Activated naive CD4-positive, alpha-beta T cell treated with anti-CD3 and anti-CD28 coated beads, Interleukin-2, amount 50 U/mL, for 24 hours (primary cell): ENCODE data around the gene CDH24.

Experiments used
- H3K27ac Mint-ChIP-seq: one replicate; pipeline ENCODE4 v1.8.0; 2021; ENCODE audit warnings: mild to moderate bottlenecking, mixed read lengths
- H3K27me3 Mint-ChIP-seq: one replicate; pipeline ENCODE4 v1.8.0; 2021; ENCODE audit warnings: mixed read lengths
- H3K36me3 Mint-ChIP-seq: one replicate; pipeline ENCODE4 v1.8.0; 2021; ENCODE audit warnings: mixed read lengths
- H3K4me1 Mint-ChIP-seq: one replicate; pipeline ENCODE4 v1.8.0; 2021; ENCODE audit warnings: mixed read lengths
- H3K4me3 Mint-ChIP-seq: one replicate; pipeline ENCODE4 v1.8.0; 2021; ENCODE audit warnings: mild to moderate bottlenecking, mixed read lengths
- H3K9me3 Mint-ChIP-seq: one replicate; pipeline ENCODE4 v1.8.0; 2021; ENCODE audit warnings: mixed read lengths

CDH24 gene

DNA sequence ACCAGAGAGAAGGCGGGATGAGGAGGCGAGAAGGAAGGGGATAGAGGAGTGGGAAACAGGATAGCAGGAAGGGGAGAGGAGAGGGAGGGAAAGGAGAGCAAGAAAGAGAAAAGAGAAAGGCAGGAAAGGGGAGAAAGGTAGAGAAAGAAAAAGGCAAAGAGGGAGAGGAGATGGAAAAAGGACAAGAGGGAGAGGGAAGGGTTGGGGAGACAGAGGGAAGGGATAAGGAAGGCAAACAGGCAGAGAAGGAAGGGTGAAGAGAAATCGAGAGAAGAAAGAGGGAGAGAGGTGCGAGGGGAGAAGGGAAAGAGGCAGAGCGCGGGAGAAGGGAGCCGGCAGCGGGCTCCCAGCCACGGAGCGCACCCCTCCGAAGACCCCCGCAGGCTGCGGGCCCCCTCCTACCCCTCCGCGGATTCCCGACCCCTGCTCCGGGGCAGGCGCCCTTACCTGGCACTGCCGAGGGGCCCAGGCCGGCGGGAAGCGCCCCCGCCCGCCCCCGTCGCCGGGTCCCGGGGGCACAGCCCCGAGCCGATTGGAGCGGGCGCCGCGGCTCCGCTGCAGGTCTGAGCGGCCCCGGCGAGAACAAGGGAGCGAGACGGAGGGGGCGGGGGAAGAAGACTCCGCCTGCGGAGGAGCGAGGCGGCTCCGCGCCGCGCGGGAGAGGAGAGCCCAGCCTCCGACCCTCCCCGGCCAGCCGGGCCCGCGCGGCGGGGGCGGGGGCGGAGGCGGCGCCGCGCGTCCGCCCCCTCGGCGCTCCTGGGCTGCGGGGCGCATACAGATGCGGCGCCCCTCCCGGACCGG, at the start of gene CDH24:
CDH24 (minus strand) TSS at position 565 of the 801 bp plus-strand sequence. CDS start 1,787 bp downstream, outside the sequence.
- H3K27ac Mint-ChIP-seq, result peak within 1 kb of the TSS; percentile 71
- peak within 1 kb of the TSS; percentile 87 for H3K4me3 Mint-ChIP-seq
- peaks cover 18% of the 10 kb centered on the region for H3K4me1 Mint-ChIP-seq
- H3K36me3 Mint-ChIP-seq, result peaks cover 8% of the 10 kb centered on the region
- H3K27me3 Mint-ChIP-seq, result no peaks in the 10 kb centered on the region
- no peaks in the 10 kb centered on the region for H3K9me3 Mint-ChIP-seq

GRCh38 chr14:23106747-23107045, 49.4 kb upstream of the CDH24 start:
- H3K27me3 Mint-ChIP-seq, result no peaks in the 10 kb centered on the region
- no peak overlapping the region for H3K27ac Mint-ChIP-seq
- H3K4me3 Mint-ChIP-seq, result no peak overlapping the region
- H3K9me3 Mint-ChIP-seq, result no peaks in the 10 kb centered on the region
- H3K4me1 Mint-ChIP-seq, result no peaks in the 10 kb centered on the region
- no peaks in the 10 kb centered on the region for H3K36me3 Mint-ChIP-seq

- Mint-ChIP-seq H3K27ac (no peak overlapping the region), H3K36me3 (no peaks in the 10 kb centered on the region), H3K27me3 (no peaks in the 10 kb centered on the region), H3K9me3 (no peaks in the 10 kb centered on the region), H3K4me3 (no peak overlapping the region), H3K4me1 (no peaks in the 10 kb centered on the region)
These were observed 48.1 kb upstream of the CDH24 start for GRCh38 chr14:23105348-23105824.

DNA sequence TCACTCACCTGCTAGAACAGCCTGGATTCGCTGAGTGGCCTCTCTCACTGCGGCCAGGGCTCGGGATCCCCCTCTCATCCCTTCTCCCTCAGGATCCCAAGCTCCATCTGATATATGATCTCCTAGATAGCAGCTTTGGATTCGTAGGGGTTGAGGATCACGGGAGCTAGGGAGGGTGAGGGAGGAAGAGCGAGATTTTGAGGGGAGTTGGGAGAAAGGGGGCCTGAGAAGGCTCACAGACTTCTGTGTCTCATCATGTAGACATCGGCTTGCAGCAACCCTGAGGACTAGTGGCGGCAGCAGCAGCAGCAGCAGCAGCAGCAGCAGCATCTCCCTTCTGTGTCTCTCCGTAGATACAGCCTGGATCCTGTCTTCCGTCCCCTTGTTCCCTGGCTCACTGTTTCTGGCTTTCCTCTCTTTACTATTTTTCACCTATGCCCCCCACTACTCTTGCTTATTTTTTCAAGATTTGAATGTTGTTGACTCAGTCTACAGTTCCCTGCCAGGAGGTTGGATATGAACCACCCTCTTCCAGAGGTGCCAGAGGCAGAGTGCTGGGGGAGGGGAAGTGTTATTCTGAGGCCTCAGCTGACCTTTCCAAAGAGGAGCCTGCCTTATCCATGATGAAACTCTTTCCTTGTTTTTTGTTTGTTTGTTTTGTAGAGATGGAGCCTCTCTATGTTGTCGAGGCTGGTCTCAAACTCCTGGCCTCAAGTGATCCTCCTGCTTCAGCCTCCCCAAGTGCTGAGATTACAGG, 47.4 kb upstream of the CDH24 start, which contains the start of gene CIROP:
CIROP (minus strand) TSS at position 399 of the 757 bp plus-strand sequence; CDS start at position 330, 69 bp downstream.
- Mint-ChIP-seq H3K4me1 (peaks cover 1% of the 10 kb centered on the region), H3K9me3 (no peaks in the 10 kb centered on the region), H3K27me3 (no peaks in the 10 kb centered on the region), H3K4me3 (no peak within 1 kb of the TSS), H3K36me3 (no peaks in the 10 kb centered on the region), H3K27ac (no peak within 1 kb of the TSS)

GRCh38 chr14:23104070-23104590, 46.8 kb upstream of the CDH24 start:
- H3K4me3 Mint-ChIP-seq, result no peak overlapping the region
- peaks cover 2% of the 10 kb centered on the region for H3K36me3 Mint-ChIP-seq
- H3K27ac Mint-ChIP-seq, result no peak overlapping the region
- peaks cover 7% of the 10 kb centered on the region for H3K4me1 Mint-ChIP-seq
- H3K27me3 Mint-ChIP-seq, result no peaks in the 10 kb centered on the region
- H3K9me3 Mint-ChIP-seq, result no peaks in the 10 kb centered on the region

- Mint-ChIP-seq H3K9me3 (no peaks in the 10 kb centered on the region), H3K36me3 (peaks cover 2% of the 10 kb centered on the region), H3K4me1 (peaks cover 8% of the 10 kb centered on the region), H3K4me3 (no peak overlapping the region), H3K27ac (no peak overlapping the region), H3K27me3 (no peaks in the 10 kb centered on the region)
These were observed 46.3 kb upstream of the CDH24 start for GRCh38 chr14:23103581-23103980.

- no peaks in the 10 kb centered on the region for H3K9me3 Mint-ChIP-seq
- peaks cover 10% of the 10 kb centered on the region for H3K4me1 Mint-ChIP-seq
- H3K4me3 Mint-ChIP-seq, result no peak overlapping the region
- H3K36me3 Mint-ChIP-seq, result peaks cover 2% of the 10 kb centered on the region
- no peak overlapping the region for H3K27ac Mint-ChIP-seq
- no peaks in the 10 kb centered on the region for H3K27me3 Mint-ChIP-seq
These were observed 45.5 kb upstream of the CDH24 start for GRCh38 chr14:23102801-23103200.

GRCh38 chr14:23101986-23102625, 44.8 kb upstream of the CDH24 start:
- Mint-ChIP-seq H3K36me3 (peaks cover 6% of the 10 kb centered on the region), H3K9me3 (no peaks in the 10 kb centered on the region), H3K27me3 (no peaks in the 10 kb centered on the region), H3K4me3 (no peak overlapping the region), H3K4me1 (peaks cover 17% of the 10 kb centered on the region), H3K27ac (no peak overlapping the region)

GRCh38 chr14:23101213-23101970, 44.1 kb upstream of the CDH24 start:
- peaks cover 8% of the 10 kb centered on the region for H3K36me3 Mint-ChIP-seq
- H3K27ac Mint-ChIP-seq, result no peak overlapping the region
- H3K9me3 Mint-ChIP-seq, result no peaks in the 10 kb centered on the region
- H3K27me3 Mint-ChIP-seq, result no peaks in the 10 kb centered on the region
- no peak overlapping the region for H3K4me3 Mint-ChIP-seq
- peaks cover 25% of the 10 kb centered on the region for H3K4me1 Mint-ChIP-seq

DNA sequence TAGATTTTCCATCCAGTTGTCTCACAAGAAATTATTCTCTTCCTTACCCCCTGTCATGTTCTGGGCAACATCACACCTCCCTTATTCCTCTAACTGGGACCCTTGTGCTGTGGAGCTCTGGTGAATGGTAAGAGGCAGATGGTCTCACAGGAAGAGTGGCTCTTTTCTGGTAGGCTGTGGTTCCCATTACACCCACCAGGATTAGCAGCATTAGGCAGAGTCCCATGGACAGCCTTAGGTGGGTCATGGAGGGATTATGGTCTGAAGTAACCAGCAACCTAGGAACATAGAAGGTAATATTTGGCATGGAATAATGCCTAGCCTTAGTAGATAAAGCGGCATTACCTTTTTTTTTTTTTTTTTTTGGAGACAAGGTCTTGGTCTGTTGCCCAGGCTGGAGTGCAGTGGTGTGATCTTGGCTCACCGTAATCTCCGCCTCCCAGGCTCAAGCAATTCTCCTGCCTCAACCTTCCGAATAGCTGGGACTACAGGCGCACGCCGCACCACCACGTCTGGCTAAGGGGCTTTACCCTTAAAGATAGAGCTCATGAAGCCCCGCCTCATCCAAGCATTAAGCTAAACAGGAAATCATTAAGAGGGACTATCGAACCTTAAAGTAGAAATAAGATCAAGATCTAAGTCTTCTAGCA, 42.0 kb upstream of the CDH24 start:
- no peaks in the 10 kb centered on the region for H3K9me3 Mint-ChIP-seq
- H3K36me3 Mint-ChIP-seq, result peaks cover 8% of the 10 kb centered on the region
- H3K27ac Mint-ChIP-seq, result no peak overlapping the region
- no peak overlapping the region for H3K4me3 Mint-ChIP-seq
- no peaks in the 10 kb centered on the region for H3K27me3 Mint-ChIP-seq
- peaks cover 25% of the 10 kb centered on the region for H3K4me1 Mint-ChIP-seq

- H3K27ac Mint-ChIP-seq, result peak overlapping the region; percentile 44
- H3K9me3 Mint-ChIP-seq, result no peaks in the 10 kb centered on the region
- no peaks in the 10 kb centered on the region for H3K27me3 Mint-ChIP-seq
- H3K4me1 Mint-ChIP-seq, result peaks cover 34% of the 10 kb centered on the region
- H3K4me3 Mint-ChIP-seq, result no peak overlapping the region
- H3K36me3 Mint-ChIP-seq, result peaks cover 8% of the 10 kb centered on the region
These were observed 40.5 kb upstream of the CDH24 start for GRCh38 chr14:23097786-23098185.

DNA sequence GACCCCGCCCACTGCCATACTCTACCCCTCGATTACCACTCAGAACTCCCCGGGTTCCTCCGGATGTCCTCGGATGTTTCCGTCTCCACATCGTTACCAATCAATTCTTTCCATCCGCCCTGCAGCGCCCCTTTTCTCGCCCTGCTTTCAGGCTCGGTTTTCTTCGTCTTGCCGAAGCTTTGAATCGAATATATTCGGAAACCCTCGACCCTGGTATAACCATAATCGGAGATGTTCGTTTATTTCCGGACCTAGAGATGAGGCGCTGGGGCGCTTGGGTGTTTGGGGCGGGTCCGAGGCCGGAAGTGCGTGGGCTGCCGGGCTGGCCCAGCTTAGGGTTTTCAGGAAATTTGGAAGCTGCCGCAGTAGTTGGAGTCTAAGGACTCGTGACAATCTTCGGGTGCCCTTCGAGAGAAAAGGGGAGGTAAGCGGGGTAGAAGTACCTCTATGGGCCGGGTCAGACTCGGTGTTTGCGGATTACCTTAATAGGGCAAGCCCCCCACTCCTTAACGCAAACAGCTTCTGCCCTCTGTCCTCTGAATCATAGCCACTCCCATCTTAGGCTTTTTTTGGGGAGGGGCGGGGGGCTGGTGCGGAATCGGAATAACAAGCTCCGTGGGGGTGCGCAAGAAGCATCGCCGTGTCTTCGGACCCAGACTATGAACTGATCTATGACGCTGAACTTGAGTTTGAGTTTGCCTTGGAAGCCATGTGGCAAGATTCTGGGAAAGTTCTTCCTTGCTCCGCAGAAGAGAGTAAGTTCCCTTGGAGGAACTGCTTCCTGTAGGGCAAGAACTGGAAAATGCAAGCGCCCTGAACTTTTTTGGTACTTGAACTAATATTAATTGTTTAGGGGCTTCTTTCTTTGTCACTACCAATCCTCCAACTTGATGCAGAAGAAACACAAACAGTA, 38.1 kb upstream of the CDH24 start, which contains the start of gene C14orf119:
C14orf119 (plus strand) TSS at position 310 of the 913 bp plus-strand sequence. CDS start 2,154 bp downstream, outside the sequence.
- Mint-ChIP-seq H3K27ac (no peak within 1 kb of the TSS), H3K36me3 (peaks cover 13% of the 10 kb centered on the region), H3K4me1 (peaks cover 49% of the 10 kb centered on the region), H3K4me3 (no peak within 1 kb of the TSS), H3K27me3 (no peaks in the 10 kb centered on the region), H3K9me3 (no peaks in the 10 kb centered on the region)

- Mint-ChIP-seq H3K4me1 (peaks cover 51% of the 10 kb centered on the region), H3K36me3 (peaks cover 13% of the 10 kb centered on the region), H3K4me3 (no peak within 1 kb of the TSS), H3K9me3 (no peaks in the 10 kb centered on the region), H3K27me3 (no peaks in the 10 kb centered on the region), H3K27ac (no peak within 1 kb of the TSS)
These were observed 37.4 kb upstream of the CDH24 start, which contains the start of gene ACIN1 for GRCh38 chr14:23094666-23095195. ACIN1 (minus strand) TSS chr14:23095136; CDS start chr14:23095112, 24 bp downstream.
